Lower leg skin (tissue), 3 donors: ENCODE data around the gene FBXL19.

Experiments used
- POLR2A ChIP-seq, 2 donors: fragments of 450-650 bp; IDR thresholded peaks; one replicate each; pipeline ENCODE4 v1.6.1; 2016 to 2017; ENCODE audit warnings: antibody characterized with exemption in 2 of 2, mild to moderate bottlenecking in 1 of 2, moderate library complexity in 1 of 2
- TF ChIP-seq, protein P1 (sequence below), 3 donors: fragments of 450-650 bp; IDR thresholded peaks; one replicate each; pipeline ENCODE4 v1.5.1; 2016; ENCODE audit warnings: antibody characterized with exemption in 3 of 3, mild to moderate bottlenecking in 3 of 3, moderate library complexity in 2 of 3

DNA sequence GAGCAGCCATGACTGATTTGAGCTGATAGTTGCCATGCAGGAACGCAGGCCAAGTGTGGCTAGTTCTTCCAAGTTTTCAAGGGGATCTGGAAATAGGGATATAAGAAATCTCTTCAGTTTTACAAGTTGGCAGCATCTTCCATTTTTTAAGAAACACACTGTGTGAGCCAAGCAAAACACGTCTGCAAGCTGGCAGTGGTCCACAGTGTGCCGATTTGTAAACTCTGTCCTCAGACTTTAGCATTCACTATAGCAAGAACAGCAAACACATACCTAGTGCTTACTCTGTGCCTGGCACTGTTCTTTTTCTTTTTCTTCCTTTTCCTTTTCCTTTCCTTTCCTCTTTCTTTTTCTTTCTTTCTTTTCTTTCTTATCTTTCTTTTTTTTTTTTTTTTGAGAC is 28.4 kb downstream of the FBXL19 start:
- TF ChIP-seq, protein P1, sequence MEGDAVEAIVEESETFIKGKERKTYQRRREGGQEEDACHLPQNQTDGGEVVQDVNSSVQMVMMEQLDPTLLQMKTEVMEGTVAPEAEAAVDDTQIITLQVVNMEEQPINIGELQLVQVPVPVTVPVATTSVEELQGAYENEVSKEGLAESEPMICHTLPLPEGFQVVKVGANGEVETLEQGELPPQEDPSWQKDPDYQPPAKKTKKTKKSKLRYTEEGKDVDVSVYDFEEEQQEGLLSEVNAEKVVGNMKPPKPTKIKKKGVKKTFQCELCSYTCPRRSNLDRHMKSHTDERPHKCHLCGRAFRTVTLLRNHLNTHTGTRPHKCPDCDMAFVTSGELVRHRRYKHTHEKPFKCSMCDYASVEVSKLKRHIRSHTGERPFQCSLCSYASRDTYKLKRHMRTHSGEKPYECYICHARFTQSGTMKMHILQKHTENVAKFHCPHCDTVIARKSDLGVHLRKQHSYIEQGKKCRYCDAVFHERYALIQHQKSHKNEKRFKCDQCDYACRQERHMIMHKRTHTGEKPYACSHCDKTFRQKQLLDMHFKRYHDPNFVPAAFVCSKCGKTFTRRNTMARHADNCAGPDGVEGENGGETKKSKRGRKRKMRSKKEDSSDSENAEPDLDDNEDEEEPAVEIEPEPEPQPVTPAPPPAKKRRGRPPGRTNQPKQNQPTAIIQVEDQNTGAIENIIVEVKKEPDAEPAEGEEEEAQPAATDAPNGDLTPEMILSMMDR (IDR thresholded peaks at IDR 0.05), result no peak
- TF ChIP-seq POLR2A (IDR thresholded peaks at IDR 0.05), result no peak
